GM18526 (cell line): ENCODE results near the gene CBFA2T2.

Experiments
- POLR2A ChIP-seq: IDR thresholded peaks from 3 replicates; pipeline ENCODE4 v1.6.1; 2011; ENCODE audit not compliant: insufficient read length; ENCODE audit errors: extremely low read depth

CBFA2T2 gene

DNA sequence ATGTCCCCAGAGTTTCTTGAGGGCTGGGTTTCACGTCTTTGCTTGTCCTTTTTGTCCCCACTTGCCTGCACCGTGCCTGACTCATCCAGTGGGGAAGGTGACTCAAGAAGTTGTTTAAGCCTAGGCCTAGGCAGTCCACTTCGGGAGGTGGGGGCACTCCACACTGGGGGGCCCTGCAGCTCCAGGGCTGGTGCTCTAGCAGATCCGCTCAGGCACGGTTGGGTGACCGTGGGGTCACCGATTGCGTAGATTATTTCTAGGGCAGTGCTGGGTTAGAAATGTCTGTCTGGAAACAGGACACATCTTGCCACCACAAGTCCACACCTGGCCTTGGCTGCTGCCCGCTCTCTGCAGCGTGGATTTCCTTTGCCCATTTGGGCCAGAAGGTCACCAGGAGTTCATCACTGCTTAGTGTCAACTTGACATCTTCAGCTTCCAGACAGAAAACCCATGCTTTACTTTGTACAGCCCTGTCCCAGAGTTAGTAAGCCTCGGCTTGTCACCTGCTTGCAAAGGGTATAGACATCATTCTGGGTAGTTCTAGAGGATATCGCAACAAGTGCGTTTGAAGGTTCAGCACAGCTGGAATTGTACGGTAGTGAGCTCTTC lies 158.6 kb downstream of the CBFA2T2 start:
- no peak for TF ChIP-seq POLR2A

DNA sequence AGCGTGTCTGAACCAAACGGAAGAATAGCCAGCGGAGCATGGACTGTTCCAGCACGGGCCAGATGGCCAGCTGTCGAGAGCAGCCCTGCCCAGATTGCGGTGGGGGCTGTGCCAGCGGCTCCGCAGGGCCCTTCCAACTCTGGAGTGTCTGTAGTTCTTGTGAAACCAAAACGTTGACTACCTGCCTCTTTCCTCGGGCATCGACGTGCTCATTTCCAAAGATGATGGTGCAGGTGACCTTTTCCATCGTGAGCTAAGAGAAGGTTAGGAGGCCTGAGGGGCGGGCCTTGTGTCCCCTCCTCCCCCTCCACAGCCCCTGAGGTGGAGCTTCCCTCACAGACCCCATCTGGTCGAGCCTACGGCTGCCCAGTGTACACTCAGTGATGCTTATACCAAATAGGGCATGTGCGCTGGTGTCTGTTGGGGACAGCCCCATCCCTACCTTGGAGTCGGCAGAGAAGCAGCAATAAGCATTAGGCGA lies 159.3 kb downstream of the CBFA2T2 start:
- TF ChIP-seq POLR2A: no peak

DNA sequence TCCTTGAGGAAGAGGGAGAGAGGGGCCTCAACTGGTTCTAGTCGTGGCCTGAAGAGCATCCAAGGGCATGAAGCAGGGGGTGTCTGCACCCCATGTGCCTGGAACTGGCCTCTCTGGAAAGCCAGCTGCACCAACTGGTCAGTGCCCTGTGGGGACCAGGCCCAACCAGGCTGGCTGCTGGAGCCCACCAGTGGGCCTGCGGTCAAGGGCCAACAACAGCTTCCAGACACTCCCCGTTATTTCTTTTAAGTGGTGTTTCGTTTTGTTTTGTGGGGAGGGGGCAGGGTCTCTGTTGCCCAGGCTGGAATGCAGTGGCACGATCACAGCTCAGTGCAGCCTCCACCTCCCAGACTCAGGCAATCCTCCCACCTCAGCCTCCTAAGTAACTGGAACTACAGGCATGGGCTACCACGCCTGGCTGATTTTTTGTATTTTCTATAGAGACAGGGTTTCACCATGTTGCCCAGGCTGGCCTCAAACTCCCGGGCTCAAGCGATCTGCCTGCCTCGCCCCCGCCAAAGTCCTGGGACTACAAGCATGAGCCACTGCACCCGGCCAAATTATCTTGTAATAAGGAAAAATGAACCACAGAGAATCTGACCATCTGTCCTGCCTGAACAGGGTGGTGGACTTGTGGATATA lies 160.3 kb downstream of the CBFA2T2 start:
- no peak for TF ChIP-seq POLR2A

DNA sequence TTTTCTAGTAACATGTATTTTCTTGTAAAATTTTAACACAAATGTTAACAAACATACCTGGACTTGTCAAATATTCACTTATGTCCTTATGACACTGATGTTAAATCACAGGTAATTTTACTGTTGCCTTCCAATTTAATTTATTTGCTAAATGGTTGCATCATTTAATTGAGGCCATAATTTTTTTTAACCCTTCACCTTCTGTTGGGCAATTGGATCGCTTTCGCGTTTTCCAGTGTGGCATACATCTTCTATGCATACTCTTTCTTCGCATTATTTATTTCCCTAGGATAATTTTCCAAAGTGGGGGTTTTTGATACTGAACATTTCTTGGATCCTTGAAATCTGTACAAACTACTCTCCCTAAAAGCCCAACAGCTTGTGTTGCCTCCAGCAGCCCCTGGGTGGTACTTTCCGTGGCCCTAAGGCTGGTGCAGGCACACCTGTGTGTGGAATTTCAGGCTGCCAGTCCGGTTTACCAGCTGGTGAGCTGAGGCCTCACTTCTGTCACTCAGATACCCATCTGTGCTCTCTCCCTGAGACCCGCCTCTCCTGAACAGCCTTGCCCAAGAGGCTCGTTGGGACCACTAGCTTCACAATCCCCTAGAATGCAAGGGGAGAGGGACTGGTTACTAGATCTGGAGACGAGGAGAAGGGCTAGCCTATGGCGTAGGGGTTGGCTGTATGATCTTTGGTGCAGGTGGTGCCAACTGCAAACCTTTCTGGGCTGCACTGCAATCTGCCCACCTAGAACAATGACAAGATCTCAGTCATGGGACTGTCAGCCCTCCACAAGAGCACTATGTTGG lies 161.1 kb downstream of the CBFA2T2 start:
- TF ChIP-seq POLR2A: no peak

DNA sequence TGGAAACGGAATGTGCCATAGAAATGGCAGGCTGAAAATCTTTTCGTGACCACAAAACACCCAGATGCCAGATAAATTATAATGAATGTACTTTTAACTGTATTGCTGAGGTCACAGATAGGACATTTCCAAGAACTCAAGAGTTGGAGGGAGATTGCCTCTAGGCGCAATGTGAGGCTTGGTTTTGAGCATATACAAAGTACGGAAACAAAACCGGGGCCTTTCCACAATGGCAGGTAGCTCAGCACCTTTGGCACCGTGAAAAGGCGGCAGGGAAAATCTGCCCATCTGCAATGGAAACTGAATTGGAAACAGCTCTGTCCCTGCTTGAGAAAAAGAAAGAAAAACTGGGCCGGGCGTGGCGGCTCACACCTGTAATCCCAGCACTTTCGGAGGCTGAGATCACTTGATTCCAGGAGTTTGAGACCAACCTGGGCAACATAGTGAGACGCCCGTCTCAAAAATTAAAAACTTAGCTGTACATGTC lies 161.7 kb downstream of the CBFA2T2 start:
- TF ChIP-seq POLR2A: no peak

DNA sequence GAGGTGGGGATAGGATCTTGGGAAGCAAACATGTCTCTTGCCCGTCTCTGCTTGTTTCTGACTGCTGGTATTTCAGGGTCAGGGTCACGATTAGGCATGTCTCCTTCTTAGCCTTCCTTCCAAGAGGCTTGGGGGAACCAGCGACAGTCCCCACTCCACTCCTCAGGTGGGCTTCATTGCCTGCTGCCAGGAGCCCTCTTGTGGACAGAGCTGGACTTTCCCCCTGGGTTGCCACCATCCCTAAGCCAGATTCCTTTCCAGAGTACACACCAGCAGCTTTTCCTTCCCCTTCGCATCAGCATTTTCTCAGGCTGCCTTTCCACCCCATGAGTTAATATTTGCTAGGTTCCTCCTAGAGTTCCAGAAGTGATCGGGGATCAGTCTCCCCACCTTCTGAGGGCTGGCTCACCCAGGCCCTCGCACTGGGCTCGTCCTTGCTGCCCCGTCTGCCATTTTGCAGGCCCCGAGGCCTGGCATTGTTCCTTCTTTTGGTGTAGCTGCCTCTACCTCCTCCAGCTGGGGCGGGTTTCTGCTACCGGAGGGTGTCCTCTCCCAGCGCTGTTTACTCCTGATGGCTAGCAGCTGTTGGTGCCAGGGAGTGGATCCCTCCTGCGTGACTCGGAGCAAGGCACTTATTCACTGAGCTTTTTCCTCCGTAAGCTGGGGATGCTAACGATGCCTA lies 163.5 kb downstream of the CBFA2T2 start:
- no peak for TF ChIP-seq POLR2A

DNA sequence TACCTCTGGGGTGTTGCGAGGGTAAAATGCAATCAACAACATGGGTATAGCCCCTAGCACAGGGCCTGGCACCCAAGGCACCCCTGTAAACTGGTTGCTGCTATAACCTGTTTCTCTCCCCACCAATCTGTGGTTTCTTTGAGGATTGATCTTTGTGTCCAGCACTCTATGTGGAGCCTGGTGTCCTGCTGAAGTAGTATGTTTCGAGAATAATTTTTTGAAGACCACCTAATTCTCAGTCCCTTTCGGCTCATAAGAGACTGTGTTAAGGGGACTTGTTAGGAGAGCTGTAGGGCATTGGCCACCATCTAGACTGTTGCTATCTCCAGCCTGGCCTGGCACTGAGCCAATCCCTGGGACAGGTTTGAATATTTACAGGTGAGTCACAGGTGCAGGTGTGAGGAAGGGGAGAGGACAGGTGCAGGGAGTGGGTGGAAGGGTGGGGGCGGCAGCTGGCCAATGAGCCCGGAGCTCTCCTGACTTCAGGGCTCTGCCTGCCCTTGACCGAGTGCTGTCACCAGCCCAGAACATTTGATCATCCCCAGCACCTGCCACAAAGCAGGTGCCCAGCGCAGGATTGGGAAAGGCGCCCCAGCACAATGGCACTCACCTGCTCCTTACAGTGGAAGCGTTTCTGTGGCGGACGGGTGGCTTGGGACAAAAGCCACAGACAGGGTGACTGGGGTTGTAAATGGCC lies 164.2 kb downstream of the CBFA2T2 start:
- no peak for TF ChIP-seq POLR2A

DNA sequence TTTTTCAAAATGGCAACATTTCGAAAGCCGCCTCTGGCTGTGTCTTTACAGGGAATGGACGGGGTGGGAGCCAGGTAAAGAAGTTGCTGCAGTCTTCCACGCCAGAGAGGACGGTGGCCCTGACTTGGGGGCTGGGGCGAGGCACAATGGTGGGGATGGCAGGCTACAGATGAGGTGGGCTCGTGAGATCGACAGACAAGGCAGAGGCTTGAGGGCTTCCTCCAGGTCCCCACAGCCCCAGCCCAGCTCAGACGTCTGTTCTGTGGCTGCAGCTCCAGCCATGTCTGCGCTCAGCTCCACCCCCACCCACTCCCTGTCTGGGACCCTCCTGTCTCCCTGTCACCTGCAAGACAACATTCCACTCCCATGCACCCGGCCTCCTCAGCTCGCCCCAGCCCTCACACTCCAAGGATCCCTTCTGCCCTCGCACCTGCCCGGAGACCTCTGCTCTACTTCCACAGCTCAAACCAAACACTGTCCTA lies 164.8 kb downstream of the CBFA2T2 start:
- TF ChIP-seq POLR2A: no peak

DNA sequence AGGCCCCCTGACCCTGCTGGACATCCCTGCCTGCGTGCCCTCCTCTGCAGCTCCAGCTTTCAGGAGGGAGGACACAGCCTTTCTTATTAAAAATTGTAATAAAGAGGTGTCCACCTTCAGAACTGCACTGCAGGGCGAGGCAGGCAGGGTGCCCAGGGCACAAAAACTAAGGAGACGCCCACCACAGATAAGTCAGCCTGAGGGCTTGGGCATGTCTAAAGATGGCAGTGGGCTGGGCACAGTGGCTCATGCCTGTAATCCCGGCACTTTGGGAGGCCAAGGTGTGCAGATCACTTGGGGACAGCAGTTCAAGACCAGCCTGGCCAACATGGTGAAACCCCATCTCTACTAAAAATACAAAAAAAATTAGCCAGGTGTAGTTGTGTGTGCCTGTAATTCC lies 165.3 kb downstream of the CBFA2T2 start:
- TF ChIP-seq POLR2A: no peak

DNA sequence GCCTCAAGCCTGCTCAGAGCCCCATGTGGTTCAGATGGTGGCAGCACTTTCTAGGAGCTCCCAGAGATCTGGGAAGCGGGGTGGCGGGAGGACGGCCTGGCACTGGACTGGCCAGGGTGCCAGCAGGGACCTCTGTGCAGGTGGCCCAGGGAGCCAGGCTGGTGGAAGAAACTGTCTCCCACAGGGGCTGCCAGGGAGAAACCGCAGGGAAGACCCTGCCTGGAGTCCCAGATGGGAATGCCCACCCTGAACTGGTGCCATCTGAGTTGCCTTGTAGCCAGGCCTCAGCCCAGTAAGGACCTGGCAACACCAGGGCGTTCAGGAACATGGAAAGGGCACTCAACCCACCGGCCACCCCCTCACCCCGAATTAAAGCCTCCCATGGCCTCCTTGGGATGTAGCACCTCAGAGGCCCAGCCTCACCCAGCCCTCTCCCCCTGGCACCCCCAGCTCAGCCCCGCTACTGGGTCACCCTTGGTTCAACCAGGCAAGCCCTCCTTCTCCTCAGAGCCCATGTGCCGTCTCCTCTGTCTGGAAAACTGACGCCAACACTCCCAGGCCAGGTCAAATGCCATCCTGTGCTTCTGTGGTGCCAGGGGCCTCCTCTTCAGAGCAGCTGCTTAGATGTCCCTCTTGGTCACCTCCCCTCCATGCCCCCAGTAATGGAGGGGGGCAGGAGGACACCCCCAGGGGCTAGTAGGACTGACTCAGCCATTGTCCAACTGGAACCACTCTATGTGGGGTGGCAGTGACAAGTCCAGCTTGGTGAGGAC lies 166.3 kb downstream of the CBFA2T2 start:
- TF ChIP-seq POLR2A: no peak

DNA sequence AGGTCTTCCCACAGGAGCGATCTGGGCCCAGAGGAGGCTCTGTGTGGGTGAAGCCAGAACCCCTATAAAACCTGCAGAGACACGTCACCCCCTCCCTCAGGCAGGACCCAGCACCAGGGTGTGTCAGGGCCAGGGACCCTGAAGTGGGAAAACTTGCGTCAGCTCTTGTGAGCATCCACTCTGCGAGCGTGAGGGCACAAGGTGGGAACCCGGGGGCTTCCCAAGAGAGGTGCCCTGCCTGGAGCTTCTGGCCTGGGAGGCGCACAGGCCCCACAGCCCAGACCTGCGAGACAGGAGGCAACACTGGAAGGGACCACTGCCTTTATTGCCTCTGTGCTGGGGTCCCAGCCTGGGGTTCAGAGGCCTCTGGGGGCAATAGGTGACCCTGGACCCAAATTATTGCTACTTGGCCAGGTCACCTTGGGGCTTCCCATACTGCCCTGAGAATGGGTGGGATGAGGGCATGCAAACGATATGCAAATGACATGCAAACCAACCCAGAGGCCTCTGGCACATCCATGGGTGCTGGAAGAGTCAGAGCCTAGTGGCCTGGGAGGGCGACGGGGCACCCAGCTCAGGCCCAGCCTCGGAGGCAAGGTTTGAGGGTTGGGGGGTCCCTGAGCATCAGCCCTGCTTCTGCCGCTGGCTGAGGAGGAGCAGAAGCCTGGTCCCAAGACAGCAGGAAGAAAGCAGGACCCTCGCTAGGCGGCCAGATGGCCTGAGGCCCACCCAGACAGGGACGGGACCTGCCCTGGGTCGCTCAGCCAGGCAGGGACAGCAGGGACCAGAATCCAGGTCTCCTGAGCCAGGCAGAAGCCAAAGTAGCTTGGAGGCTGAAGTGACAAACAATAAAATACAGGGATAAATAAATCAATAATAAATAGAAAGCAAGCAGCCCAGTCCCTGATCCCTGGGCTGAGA lies 167.1 kb downstream of the CBFA2T2 start:
- TF ChIP-seq POLR2A: no peak

DNA sequence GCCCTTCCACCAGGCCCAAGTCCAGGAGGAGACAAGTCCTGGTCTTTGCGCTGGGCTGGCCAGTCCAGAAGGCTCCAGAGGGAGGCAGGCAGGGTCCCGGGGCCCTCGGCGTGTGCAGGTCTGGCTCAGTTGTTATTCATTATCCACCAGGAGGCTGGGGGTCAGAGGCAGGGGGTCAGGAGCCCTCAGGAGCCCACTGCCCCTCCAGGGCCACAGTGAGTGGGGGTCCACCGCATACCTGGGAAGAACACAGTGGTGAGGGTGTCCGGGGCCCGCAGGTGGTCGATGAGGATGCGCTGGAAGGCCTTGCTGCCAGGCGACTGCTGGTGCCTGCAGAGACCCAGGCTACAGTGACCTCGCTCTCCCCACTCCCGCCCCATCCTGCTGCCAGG lies 167.8 kb downstream of the CBFA2T2 start:
- no peak for TF ChIP-seq POLR2A

DNA sequence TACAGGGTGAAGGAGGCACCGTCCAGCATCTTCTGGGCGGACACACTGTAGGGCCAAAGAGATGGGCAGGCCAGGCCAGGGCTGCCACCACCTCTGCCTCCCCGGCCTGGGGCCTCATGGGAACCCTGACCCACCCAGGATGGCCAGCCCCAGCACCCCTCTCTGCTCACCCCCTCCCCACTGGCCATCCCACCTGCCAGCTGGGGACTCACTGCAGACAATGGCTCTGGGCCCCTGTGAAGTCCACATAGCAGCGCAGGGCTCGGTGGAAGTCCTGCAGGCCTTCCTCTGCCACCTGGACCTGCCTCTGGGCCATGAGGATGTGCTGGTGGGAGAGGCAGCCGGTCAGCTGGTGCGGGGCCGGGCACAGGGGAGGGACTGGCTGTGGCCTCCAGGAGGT lies 168.6 kb downstream of the CBFA2T2 start:
- no peak for TF ChIP-seq POLR2A
